ENCODE data around the gene SLC38A11.

SLC38A11 gene

GRCh38 chr2:164972216-164972615, 16.9 kb upstream of the SLC38A11 start:
- DNase-seq (ENCODE audit: low read depth in 2 of 2): no peak

- DNase-seq (ENCODE audit: low read depth in 2 of 2): no peak
Measured at GRCh38 chr2:164969909-164970690, 14.8 kb upstream of the SLC38A11 start.

- DNase-seq (ENCODE audit: low read depth in 2 of 2): no peak
Measured at GRCh38 chr2:164967781-164968228, 12.5 kb upstream of the SLC38A11 start.

- no peak for DNase-seq (ENCODE audit: low read depth in 2 of 2)
Measured at GRCh38 chr2:164967361-164967760, 12.0 kb upstream of the SLC38A11 start.

- no peak for DNase-seq (ENCODE audit: low read depth in 2 of 2)
Measured at GRCh38 chr2:164964700-164965099, 9.4 kb upstream of the SLC38A11 start.

- DNase-seq (ENCODE audit: low read depth in 2 of 2): no peak
Measured at GRCh38 chr2:164960159-164960558, 4.8 kb upstream of the SLC38A11 start.

GRCh38 chr2:164954186-164954585, 1.1 kb downstream of the SLC38A11 start:
- no peak for DNase-seq (ENCODE audit: low read depth in 2 of 2)

GRCh38 chr2:164953279-164953678, 2.0 kb downstream of the SLC38A11 start:
- DNase-seq (ENCODE audit: low read depth in 2 of 2): no peak

- no peak for DNase-seq (ENCODE audit: low read depth in 2 of 2)
Measured at GRCh38 chr2:164952057-164952702, 3.1 kb downstream of the SLC38A11 start.

GRCh38 chr2:164948540-164948939, 6.8 kb downstream of the SLC38A11 start:
- no peak for DNase-seq (ENCODE audit: low read depth in 2 of 2)

GRCh38 chr2:164947281-164947680, 8.0 kb downstream of the SLC38A11 start:
- no peak for DNase-seq (ENCODE audit: low read depth in 2 of 2)

GRCh38 chr2:164943289-164943688, 12.0 kb downstream of the SLC38A11 start:
- no peak for DNase-seq (ENCODE audit: low read depth in 2 of 2)

GRCh38 chr2:164937864-164938401, 17.4 kb downstream of the SLC38A11 start:
- no peak for DNase-seq (ENCODE audit: low read depth in 2 of 2)

- no peak for DNase-seq (ENCODE audit: low read depth in 2 of 2)
Measured at GRCh38 chr2:164935118-164936101, 19.9 kb downstream of the SLC38A11 start.

- DNase-seq (ENCODE audit: low read depth in 2 of 2): no peak
Measured at GRCh38 chr2:164934401-164935117, 20.8 kb downstream of the SLC38A11 start.

- no peak for DNase-seq (ENCODE audit: low read depth in 2 of 2)
Measured at GRCh38 chr2:164933671-164934189, 21.6 kb downstream of the SLC38A11 start.

GRCh38 chr2:164932377-164932776, 22.9 kb downstream of the SLC38A11 start:
- no peak for DNase-seq (ENCODE audit: low read depth in 2 of 2)

GRCh38 chr2:164928101-164928673, 27.1 kb downstream of the SLC38A11 start:
- DNase-seq (ENCODE audit: low read depth in 2 of 2): no peak

GRCh38 chr2:164922134-164922533, 33.2 kb downstream of the SLC38A11 start:
- DNase-seq (ENCODE audit: low read depth in 2 of 2): no peak

- no peak for DNase-seq (ENCODE audit: low read depth in 2 of 2)
Measured at GRCh38 chr2:164920430-164920829, 34.9 kb downstream of the SLC38A11 start.

All from stimulated activated CD8-positive, alpha-beta memory T cell treated with anti-CD3 and anti-CD28 coated beads, Interleukin-15, amount 100 ng/mL, for 4 hours (primary cell).